ENCODE results near the gene AGER. TPM values are rescaled to one million over a fixed set of nuclear protein-coding genes. Genes with fewer than 3 reads are reported as not detected.

AGER gene
- total RNA-seq, 4 donors from 2014 or later, result 4.0 to 12.7 (median 5.8) TPM

DNA sequence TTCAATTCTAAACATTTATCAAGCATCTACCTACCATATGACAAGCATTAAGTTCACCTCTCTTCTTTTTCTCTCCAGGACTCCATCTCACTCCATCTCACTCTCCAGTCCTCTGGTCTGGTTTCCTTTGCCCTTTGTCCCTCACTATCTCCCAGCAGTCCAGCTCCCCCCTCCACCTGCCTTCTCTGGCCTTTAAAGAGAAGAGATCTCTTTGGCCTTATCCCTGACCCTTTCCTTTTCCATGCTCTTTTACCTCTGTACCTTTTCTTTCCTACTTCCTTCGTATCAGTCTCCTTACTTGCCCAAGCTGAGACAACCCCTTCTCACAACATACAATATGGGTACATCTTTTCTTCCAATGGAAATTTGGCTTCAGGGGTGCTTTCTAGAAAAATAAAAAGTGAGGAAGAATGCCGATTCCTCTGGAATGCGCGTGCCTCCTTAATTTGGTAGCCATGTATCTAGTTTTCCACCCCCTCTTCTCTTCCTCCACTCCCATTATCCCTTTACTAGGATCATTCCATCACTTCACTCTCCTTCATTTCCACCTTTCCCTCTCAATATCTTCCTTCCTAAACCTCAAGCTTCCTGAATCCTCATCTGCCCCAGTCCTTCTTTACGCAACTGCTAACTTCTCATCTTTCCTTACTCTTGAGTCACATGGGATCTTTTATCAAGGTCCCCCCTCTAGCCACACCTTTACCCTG lies 7.4 kb downstream of the AGER start:
- no peaks in the 10 kb centered on the region for H3K9me3 ChIP-seq
- TF ChIP-seq, protein P1, sequence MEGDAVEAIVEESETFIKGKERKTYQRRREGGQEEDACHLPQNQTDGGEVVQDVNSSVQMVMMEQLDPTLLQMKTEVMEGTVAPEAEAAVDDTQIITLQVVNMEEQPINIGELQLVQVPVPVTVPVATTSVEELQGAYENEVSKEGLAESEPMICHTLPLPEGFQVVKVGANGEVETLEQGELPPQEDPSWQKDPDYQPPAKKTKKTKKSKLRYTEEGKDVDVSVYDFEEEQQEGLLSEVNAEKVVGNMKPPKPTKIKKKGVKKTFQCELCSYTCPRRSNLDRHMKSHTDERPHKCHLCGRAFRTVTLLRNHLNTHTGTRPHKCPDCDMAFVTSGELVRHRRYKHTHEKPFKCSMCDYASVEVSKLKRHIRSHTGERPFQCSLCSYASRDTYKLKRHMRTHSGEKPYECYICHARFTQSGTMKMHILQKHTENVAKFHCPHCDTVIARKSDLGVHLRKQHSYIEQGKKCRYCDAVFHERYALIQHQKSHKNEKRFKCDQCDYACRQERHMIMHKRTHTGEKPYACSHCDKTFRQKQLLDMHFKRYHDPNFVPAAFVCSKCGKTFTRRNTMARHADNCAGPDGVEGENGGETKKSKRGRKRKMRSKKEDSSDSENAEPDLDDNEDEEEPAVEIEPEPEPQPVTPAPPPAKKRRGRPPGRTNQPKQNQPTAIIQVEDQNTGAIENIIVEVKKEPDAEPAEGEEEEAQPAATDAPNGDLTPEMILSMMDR (IDR thresholded peaks at IDR 0.05), result no peak
- TF ChIP-seq EP300 (IDR thresholded peaks at IDR 0.05), result no peak
- 14 to 15% methylated on average over 5 of the region's 5 CpGs for WGBS, 2 donors
- peak overlapping the region; percentile 91 to 100 (median 95) for H3K27ac ChIP-seq
- H3K4me1 ChIP-seq, result peaks cover 0 to 73% (median 32%) of the 10 kb centered on the region in 4 donors
- H3K4me3 ChIP-seq, result peak overlapping the region; percentile 67 to 88 (median 73)
- H3K27me3 ChIP-seq, result no peaks in the 10 kb centered on the region
- H3K36me3 ChIP-seq, result peaks cover 0 to 20% (median 4%) of the 10 kb centered on the region in 3 donors
- DNase-seq (ENCODE audit: low spot score in 2 of 2), result no peak

DNA sequence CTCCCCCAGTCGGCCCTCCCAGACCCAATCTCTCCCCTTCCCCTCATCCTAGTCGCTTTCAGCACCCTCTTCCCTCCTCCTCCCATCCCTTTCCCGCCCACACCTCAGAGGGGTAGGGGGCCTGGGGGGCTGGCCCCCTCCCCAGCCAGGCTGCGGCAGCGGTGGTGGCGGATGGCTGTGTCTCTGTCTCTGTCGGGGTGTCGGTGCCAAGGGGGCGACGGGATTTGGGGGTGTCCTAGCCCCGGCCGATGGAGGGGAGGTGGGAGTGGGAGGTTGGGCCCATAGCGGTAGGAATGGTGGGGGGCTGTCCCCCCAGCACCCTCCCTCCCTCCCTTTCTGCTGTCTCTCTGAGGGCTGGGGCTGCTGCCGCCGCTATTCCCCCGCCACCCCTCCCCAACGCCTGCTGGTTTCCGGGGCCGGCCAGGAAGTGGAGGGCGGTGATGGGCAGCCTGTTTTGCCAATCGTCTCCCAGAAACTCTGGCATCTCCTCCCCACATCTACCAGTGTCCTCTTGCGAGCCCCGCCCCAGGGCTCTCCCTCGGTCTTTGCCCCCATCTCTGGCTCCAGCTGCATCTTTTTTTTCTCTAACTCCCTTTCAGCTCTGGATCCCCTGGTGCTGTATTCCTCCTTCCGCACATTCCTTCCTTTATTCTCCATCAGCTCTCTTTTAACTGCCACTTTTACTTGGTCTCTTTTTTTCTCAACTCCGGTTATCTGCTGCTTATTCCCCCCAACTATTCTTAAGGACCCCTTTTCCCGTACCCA lies 8.2 kb downstream of the AGER start, which contains the start of gene AGPAT1:
TSS of gene AGPAT1 (minus strand) at position 374 of the 765 bp plus-strand sequence. CDS start 4,588 bp downstream, outside the sequence.
- Histone ChIP-seq H3K4me3 (peak within 1 kb of the TSS; percentile 67 to 88 (median 73)), H3K9me3 (no peaks in the 10 kb centered on the region), H3K27ac (peak within 1 kb of the TSS; percentile 91 to 100 (median 95)), H3K4me1 (peaks cover 0 to 66% (median 32%) of the 10 kb centered on the region in 4 donors), H3K27me3 (no peaks in the 10 kb centered on the region), H3K36me3 (peaks cover 0 to 20% (median 0%) of the 10 kb centered on the region in 3 donors)
- peak; percentile 95 to 97 for DNase-seq (ENCODE audit: low spot score in 2 of 2)
- TF ChIP-seq, protein P1 (IDR thresholded peaks at IDR 0.05), result no peak
- peak; percentile 64 to 93 for TF ChIP-seq EP300 (IDR thresholded peaks at IDR 0.05)
- peak; percentile 56 to 84 for TF ChIP-seq POLR2A (IDR thresholded peaks at IDR 0.05)
- 1 to 2% methylated on average over 27 of the region's 27 CpGs for WGBS, 2 donors

GRCh38 chr6:32175322-32175710 lies 8.7 kb downstream of the AGER start:
- DNase-seq (ENCODE audit: low spot score in 2 of 2), result no peak
- H3K36me3 ChIP-seq, result peaks cover 0 to 21% (median 0%) of the 10 kb centered on the region in 3 donors
- peak overlapping the region; percentile 91 to 100 (median 95) for H3K27ac ChIP-seq
- no peaks in the 10 kb centered on the region for H3K9me3 ChIP-seq
- TF ChIP-seq EP300 (IDR thresholded peaks at IDR 0.05) (no peak), POLR2A (IDR thresholded peaks at IDR 0.05) (no peak)
- TF ChIP-seq, protein P1 (IDR thresholded peaks at IDR 0.05), result no peak
- H3K27me3 ChIP-seq, result no peaks in the 10 kb centered on the region
- peak overlapping the region; percentile 67 to 88 (median 73) for H3K4me3 ChIP-seq
- WGBS, 2 donors, result 5 to 19% methylated on average over 2 of the region's 2 CpGs
- H3K4me1 ChIP-seq, result peaks cover 0 to 65% (median 32%) of the 10 kb centered on the region in 4 donors

- TF ChIP-seq, protein P1 (IDR thresholded peaks at IDR 0.05), result no peak
- no peak for TF ChIP-seq EP300 (IDR thresholded peaks at IDR 0.05)
- TF ChIP-seq POLR2A (IDR thresholded peaks at IDR 0.05), result no peak
- DNase-seq (ENCODE audit: low spot score in 2 of 2), result no peak
Measured at GRCh38 chr6:32174416-32174815, 9.6 kb downstream of the AGER start.

More at GRCh38 chr6:32174416-32174815, 9.6 kb downstream of the AGER start:
- H3K36me3 ChIP-seq, result peaks cover 0 to 21% (median 0%) of the 10 kb centered on the region in 3 donors
- peaks cover 0 to 65% (median 31%) of the 10 kb centered on the region in 4 donors for H3K4me1 ChIP-seq
- H3K27ac ChIP-seq, result no peak overlapping the region
- no peak overlapping the region for H3K4me3 ChIP-seq
- no peaks in the 10 kb centered on the region for H3K27me3 ChIP-seq
- 52 to 68% methylated on average over 1 of the region's 1 CpG for WGBS, 2 donors
- H3K9me3 ChIP-seq, result no peaks in the 10 kb centered on the region
